Smooth muscle cell (in vitro differentiated cells): ENCODE measurements around the gene SLC12A3. TPM values are rescaled to one million over a fixed set of nuclear protein-coding genes. Genes with fewer than 3 reads are reported as not detected.

Source experiments
- DNase-seq: peaks from one replicate; lab custom pipeline; 2025; ENCODE audit not compliant: unreplicated experiment; lab: John Stamatoyannopoulos, UW
- H2AFZ ChIP-seq: fragments of 200-600 bp; sonication (generic); 2 replicates; pipeline ENCODE4 v1.6.0; 2016; ENCODE audit warnings: antibody characterized with exemption, low read depth, mild to moderate bottlenecking
- H3F3A ChIP-seq: fragments of 200-600 bp; sonication (generic); 2 replicates; pipeline ENCODE4 v1.6.0; 2017; ENCODE audit warnings: antibody characterized with exemption, low read depth
- H3K27ac ChIP-seq: fragments of 200-600 bp; sonication (generic); 2 replicates; pipeline ENCODE4 v1.5.1; 2016; ENCODE audit warnings: low read depth, mild to moderate bottlenecking
- H3K27me3 ChIP-seq: fragments of 200-600 bp; sonication (generic); 2 replicates; pipeline ENCODE4 v1.6.1; 2016; ENCODE audit warnings: low read depth, mild to moderate bottlenecking
- H3K36me3 ChIP-seq: fragments of 200-600 bp; sonication (generic); 2 replicates; pipeline ENCODE4 v1.5.1; 2016; ENCODE audit warnings: low read depth
- H3K4me1 ChIP-seq: fragments of 200-600 bp; sonication (generic); 2 replicates; pipeline ENCODE4 v1.5.1; 2016; ENCODE audit warnings: low read depth
- H3K4me2 ChIP-seq: fragments of 200-600 bp; sonication (generic); 2 replicates; pipeline ENCODE4 v1.6.0; 2016; ENCODE audit warnings: mild to moderate bottlenecking
- H3K4me3 ChIP-seq: fragments of 200-600 bp; sonication (generic); 2 replicates; pipeline ENCODE4 v1.5.1; 2016; ENCODE audit warnings: mild to moderate bottlenecking
- H3K79me2 ChIP-seq: fragments of 200-600 bp; sonication (generic); 2 replicates; pipeline ENCODE4 v1.6.0; 2016; ENCODE audit warnings: low read depth, mild to moderate bottlenecking
- H3K9ac ChIP-seq: fragments of 200-600 bp; sonication (generic); 2 replicates; pipeline ENCODE4 v1.6.0; 2016; ENCODE audit warnings: low read depth
- H3K9me3 ChIP-seq: fragments of 200-600 bp; sonication (generic); replicated peaks from 2 replicates; pipeline ENCODE4 v1.5.1; 2016; ENCODE audit warnings: low read depth
- H4K20me1 ChIP-seq: fragments of 200-600 bp; sonication (generic); 2 replicates; pipeline ENCODE4 v1.6.0; 2016; ENCODE audit warnings: low read depth
- WGBS: methylation state at CpG from one replicate; pipeline ENCODE4 v1.1.7; 2016; ENCODE audit warnings: low lambda C conversion rate; 5-methylcytosine and 5-hydroxymethylcytosine counted together
- polyA plus RNA-seq: library from polyadenylated mRNA; unstranded; fragments of >200 nt; fragmentation: Nextera tagmentation; extraction: Ambion mirVana; gene quantifications from 2 replicates; pipeline ENCODE4 v1.2.1, GENCODE V29; 2016
- total RNA-seq: library from RNA; depleted of rRNA; stranded (reverse); fragments of >200 nt; gene quantifications from 2 replicates; pipeline ENCODE4 v1.2.3, GENCODE V29; 2014
- TF ChIP-seq, protein P1 (sequence below): fragments of 200-600 bp; sonication (generic); IDR thresholded peaks from 2 replicates; pipeline ENCODE4 v1.5.1; 2017; ENCODE audit warnings: borderline replicate concordance, mild to moderate bottlenecking, antibody characterized with exemption; ENCODE audit not compliant: insufficient read depth, poor library complexity, severe bottlenecking

Gene SLC12A3
- total and polyA plus RNA-seq, 2 experiments from 2014 or later = not detected

DNA sequence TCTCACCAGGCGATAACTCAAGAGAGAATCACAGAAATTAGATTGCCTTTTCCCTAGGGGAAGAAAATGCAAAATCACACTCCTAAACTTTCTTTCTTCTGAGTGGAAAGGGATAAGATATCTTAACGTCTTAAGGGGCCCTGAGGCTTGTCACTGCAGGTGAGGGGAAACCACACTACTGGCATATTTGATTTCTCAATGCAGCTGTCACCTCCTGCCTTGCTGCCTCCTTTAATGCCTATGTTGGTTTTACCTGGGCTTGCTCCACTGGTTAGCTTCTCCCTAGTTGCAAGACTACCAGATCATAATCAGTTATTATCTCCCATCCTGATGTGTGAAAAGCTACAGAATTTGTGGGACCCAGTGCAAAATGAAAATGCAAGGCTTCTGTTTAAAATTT, 62.5 kb downstream of the SLC12A3 start:
- Histone ChIP-seq H3K27me3 (no peaks in the 10 kb centered on the region), H2AFZ (no peak overlapping the region), H3K27ac (no peak overlapping the region), H3K4me2 (no peak overlapping the region), H4K20me1 (peaks cover 3% of the 10 kb centered on the region), H3K4me3 (no peak overlapping the region), H3K9ac (no peak overlapping the region), H3K4me1 (peaks cover 7% of the 10 kb centered on the region), H3K79me2 (peaks cover 5% of the 10 kb centered on the region), H3K36me3 (no peaks in the 10 kb centered on the region), H3K9me3 (no peaks in the 10 kb centered on the region), H3F3A (peaks cover 3% of the 10 kb centered on the region)
- 71% methylated on average over 2 of the region's 2 CpGs for WGBS
- no peak for DNase-seq
- TF ChIP-seq, protein P1, sequence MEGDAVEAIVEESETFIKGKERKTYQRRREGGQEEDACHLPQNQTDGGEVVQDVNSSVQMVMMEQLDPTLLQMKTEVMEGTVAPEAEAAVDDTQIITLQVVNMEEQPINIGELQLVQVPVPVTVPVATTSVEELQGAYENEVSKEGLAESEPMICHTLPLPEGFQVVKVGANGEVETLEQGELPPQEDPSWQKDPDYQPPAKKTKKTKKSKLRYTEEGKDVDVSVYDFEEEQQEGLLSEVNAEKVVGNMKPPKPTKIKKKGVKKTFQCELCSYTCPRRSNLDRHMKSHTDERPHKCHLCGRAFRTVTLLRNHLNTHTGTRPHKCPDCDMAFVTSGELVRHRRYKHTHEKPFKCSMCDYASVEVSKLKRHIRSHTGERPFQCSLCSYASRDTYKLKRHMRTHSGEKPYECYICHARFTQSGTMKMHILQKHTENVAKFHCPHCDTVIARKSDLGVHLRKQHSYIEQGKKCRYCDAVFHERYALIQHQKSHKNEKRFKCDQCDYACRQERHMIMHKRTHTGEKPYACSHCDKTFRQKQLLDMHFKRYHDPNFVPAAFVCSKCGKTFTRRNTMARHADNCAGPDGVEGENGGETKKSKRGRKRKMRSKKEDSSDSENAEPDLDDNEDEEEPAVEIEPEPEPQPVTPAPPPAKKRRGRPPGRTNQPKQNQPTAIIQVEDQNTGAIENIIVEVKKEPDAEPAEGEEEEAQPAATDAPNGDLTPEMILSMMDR = no peak

DNA sequence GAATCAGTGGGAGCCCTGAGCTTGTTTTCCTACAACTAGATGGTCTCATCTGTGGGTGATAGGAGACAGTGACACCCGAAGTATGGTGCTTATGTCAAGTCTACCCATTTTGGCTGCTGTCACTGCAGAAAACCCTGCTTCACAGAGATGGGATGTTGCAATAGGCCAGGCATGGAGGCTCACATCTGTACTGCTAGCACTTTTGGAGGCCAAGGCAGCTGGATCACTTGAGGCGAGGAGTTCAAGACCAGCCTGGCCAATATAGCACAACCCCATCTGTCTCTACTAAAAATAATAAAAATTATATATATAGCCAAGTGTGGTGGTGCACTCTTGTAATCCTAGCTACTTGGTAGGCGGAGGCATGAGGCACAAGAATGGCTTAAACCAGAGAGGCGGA, 64.6 kb downstream of the SLC12A3 start:
- Histone ChIP-seq H3K36me3 (no peaks in the 10 kb centered on the region), H3K79me2 (peaks cover 25% of the 10 kb centered on the region), H4K20me1 (peaks cover 25% of the 10 kb centered on the region), H2AFZ (no peak overlapping the region), H3K4me2 (no peak overlapping the region), H3K27me3 (no peaks in the 10 kb centered on the region), H3K4me1 (peaks cover 21% of the 10 kb centered on the region), H3F3A (no peaks in the 10 kb centered on the region), H3K4me3 (no peak overlapping the region), H3K27ac (no peak overlapping the region), H3K9me3 (no peaks in the 10 kb centered on the region), H3K9ac (no peak overlapping the region)
- no peak for DNase-seq
- TF ChIP-seq, protein P1 = no peak
- WGBS = 93% methylated on average over 4 of the region's 4 CpGs

DNA sequence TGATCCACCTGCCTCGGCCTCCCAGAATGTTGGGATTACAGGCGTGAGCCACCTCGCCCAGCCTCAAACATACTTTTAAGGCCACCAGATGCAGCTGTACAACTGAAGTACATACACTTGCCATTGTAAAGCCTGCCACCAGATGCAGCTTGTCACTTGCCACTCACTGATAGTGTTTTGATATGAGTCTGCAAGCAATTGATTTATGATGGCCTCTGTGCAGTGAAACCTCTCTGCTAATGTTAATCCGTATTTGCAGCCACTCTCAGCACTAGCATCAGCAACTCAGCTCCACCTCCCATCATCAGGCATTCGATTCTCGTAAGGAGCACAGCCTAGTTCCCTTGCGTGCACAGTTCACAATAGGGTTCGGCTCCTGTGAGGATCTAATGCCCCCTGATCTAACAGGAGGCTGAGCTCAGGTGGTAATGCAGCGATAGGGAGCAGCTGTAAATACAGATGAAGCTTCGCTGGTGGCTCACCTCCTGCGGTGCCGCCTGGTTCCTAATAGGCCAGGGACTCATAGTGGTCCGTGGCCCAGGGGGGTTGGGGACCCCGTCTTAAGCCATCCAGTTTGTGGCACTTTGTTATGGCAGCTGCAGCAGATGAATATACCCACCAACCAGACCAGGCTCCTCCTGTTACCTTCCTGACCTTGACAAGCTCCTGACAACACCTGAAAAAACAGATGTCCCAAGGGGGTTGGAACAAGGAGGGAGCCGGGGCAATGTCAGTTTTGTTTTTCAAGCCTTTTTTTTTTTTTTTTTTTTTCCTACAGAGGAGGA, 65.7 kb downstream of the SLC12A3 start:
- Histone ChIP-seq H3K4me1 (peaks cover 21% of the 10 kb centered on the region), H3K79me2 (peaks cover 36% of the 10 kb centered on the region), H3F3A (no peaks in the 10 kb centered on the region), H2AFZ (peak overlapping the region; percentile 15), H3K27ac (peak overlapping the region; percentile 79), H3K9me3 (no peaks in the 10 kb centered on the region), H3K9ac (no peak overlapping the region), H4K20me1 (peaks cover 35% of the 10 kb centered on the region), H3K4me3 (no peak overlapping the region), H3K36me3 (peaks cover 5% of the 10 kb centered on the region), H3K27me3 (no peaks in the 10 kb centered on the region), H3K4me2 (peak overlapping the region; percentile 77)
- WGBS = 76% methylated on average over 15 of the region's 15 CpGs
- TF ChIP-seq, protein P1 = no peak
- DNase-seq = no peak
